Dendritic cell treated with granulocyte-macrophage colony-stimulating factor and Interleukin-4, amounts not matched to agents 40 ng/mL and 50 ng/mL, for 4 days (primary cell): ENCODE results near the gene RPS6KC1.
"Not testable (repeated sequence)": the region's sequence is repeated elsewhere in the genome, so short reads cannot be mapped to it uniquely, and the experiment has no call there.

Experiments used
- H3K27ac Mint-ChIP-seq: one replicate; pipeline ENCODE4 v1.8.0; 2022; ENCODE audit warnings: mild to moderate bottlenecking, mixed read lengths
- H3K27me3 Mint-ChIP-seq: one replicate; pipeline ENCODE4 v1.8.0; 2022; ENCODE audit warnings: mild to moderate bottlenecking, mixed read lengths
- H3K36me3 Mint-ChIP-seq: one replicate; pipeline ENCODE4 v1.8.0; 2022; ENCODE audit warnings: low read depth, mixed read lengths
- H3K4me1 Mint-ChIP-seq: one replicate; pipeline ENCODE4 v1.8.0; 2022; ENCODE audit warnings: low read depth, mixed read lengths
- H3K4me3 Mint-ChIP-seq: one replicate; pipeline ENCODE4 v1.8.0; 2022; ENCODE audit warnings: mild to moderate bottlenecking, moderate library complexity, mixed read lengths
- H3K9me3 Mint-ChIP-seq: one replicate; pipeline ENCODE4 v1.8.0; 2022; ENCODE audit warnings: mixed read lengths
- intact Hi-C: fragments of 100-400 bp; cut with micrococcal nuclease; formaldehyde crosslinking; loops from one replicate; pipeline ENCODE4 v1.15.0; 2022

The RPS6KC1 gene

DNA sequence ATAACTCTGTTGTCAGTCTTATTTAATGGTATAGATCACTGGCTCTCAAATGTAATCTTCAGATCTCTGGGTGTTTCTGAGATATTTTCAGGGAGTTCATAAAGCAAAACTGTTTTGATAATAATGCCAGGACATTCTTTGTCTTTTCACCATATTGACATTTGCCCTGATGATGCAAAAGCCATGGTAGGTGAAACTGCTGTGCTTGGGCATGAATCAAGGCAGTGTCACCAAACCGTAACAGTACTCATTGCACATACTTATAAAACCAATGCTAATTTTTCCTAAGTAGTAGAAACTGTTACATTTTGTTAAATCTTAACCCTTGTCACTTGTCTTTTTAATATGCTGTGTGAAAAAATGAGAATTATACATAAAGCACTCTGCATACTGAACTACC lies 76.0 kb downstream of the RPS6KC1 start:
- Mint-ChIP-seq H3K9me3 (no peaks in the 10 kb centered on the region), H3K4me3 (no peak overlapping the region), H3K27ac (no peak overlapping the region), H3K36me3 (peaks cover 24% of the 10 kb centered on the region), H3K27me3 (no peaks in the 10 kb centered on the region), H3K4me1 (no peaks in the 10 kb centered on the region)
- intact Hi-C loops, result loop anchor here (10.0 kb wide), 1 partner anchor 108 kb away; no protein-coding TSS in a partner anchor

DNA sequence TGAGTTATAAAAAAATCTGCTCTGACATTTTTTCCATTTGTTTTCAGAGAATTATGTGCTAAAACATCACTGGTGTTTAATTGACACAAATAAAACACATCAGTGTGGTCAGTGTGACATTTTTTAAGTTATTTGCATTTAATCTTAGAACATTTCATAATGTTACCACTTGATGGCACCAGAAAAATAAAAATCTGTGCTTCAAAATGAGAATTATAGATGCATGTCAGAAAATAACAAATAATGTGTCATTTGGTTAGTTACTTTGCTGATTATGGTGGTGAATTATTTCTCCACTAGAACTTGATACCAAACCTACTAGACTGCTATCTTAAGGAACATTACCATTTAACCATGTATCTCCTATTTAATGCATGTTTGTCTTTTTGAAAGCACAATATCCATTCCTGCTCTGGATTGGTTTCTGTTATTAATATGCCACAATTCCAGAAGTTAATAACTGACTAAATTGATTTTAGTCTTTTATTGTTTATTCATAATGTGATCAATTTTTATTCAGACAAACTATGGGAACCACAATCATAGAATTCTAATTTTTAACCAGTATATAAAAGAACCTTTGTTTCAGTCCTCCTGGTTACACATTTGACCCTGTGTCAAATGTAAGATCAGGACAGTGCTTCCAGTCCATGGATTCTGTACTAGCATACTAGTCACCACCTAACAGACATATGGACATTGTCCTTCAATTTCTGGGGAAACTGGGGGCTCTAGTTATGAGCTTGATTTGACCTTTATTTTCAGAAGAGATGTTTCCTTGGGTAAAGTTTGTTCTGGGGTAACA lies 81.0 kb downstream of the RPS6KC1 start:
- Mint-ChIP-seq H3K4me3 (no peak overlapping the region), H3K27me3 (no peaks in the 10 kb centered on the region), H3K4me1 (peaks cover 5% of the 10 kb centered on the region), H3K36me3 (peaks cover 35% of the 10 kb centered on the region), H3K9me3 (no peaks in the 10 kb centered on the region), H3K27ac (no peak overlapping the region)
- intact Hi-C loops, result no loop called here

DNA sequence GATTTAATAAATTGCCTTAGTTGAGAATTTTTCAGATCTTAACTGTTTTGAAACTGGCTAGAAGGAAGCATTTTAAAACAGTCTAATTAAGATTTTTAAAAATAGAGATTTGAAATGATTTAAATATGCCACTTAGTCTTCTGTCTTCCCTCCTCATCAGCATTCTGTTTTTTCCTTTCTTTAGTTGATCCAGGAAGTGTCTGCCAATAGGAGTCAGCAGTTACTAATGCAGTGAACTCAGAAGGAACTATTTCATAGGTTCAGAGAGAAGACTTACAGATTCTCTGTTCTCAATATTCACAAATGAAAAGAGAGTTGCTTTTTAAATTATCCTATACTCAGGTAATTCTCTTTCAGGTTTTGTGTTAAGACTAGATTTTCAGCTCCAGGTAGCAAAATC lies 84.5 kb downstream of the RPS6KC1 start:
- Mint-ChIP-seq H3K27me3 (no peaks in the 10 kb centered on the region), H3K4me1 (peaks cover 5% of the 10 kb centered on the region), H3K36me3 (peaks cover 33% of the 10 kb centered on the region), H3K4me3 (no peak overlapping the region), H3K9me3 (peaks cover 10% of the 10 kb centered on the region), H3K27ac (no peak overlapping the region)
- intact Hi-C loops, result no loop called here

DNA sequence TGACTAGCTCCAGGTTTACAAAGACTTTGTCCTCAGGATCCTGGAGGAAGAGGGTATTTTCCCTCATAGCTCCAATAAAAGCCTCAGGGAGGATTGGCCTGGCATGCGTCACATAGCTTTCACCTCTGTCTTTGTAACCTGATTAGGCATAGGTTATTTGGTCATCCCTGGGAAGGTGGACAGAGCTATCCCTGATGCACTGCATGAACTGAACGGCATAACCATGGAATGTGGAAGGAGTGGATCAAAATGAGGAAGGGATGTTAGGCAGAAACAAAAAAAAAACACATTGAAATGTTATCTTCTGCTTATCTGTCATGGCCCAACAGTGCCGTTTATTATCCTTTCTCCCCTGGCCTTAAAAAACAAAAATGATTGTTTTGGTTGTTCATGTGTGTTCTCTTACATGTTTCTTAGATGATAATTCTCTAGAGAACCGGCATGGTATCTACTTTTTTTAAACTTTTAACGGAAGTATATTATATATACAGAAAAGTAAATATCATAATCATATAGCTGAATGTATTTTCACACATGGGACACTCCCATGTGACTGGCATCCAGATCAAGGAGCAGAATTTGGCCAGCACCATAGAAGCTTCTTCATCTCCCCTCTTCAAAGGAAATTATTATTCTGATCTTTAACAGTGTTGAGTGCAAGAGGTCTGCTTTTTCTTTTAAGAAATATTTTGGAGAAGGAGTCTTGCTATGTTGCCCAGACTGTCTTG lies 85.3 kb downstream of the RPS6KC1 start:
- H3K4me3 Mint-ChIP-seq, result no peak overlapping the region
- no peak overlapping the region for H3K27ac Mint-ChIP-seq
- no peaks in the 10 kb centered on the region for H3K27me3 Mint-ChIP-seq
- peaks cover 5% of the 10 kb centered on the region for H3K4me1 Mint-ChIP-seq
- H3K36me3 Mint-ChIP-seq, result peaks cover 25% of the 10 kb centered on the region
- intact Hi-C loops, result no loop called here
- H3K9me3 Mint-ChIP-seq, result peaks cover 10% of the 10 kb centered on the region

DNA sequence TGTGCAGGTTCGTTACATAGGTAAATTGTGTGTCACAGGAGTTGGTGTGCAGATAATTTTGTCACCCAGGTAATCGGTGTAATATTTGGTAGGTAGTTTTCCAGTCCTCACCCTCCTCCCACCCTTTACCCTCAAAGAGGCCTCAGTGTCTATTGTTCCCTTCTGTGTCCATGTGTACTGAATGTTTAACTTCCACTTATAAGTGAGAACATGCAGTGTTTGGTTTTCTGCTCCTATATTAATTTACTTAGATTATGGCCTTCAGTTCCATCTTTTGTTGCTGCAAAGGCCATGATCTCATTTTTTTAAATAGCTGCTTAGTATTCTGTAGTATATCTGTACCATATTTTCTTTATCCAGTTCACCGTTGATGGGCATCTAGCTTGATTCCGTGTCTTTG lies 87.3 kb downstream of the RPS6KC1 start:
- no peak overlapping the region for H3K4me3 Mint-ChIP-seq
- H3K9me3 Mint-ChIP-seq, result peaks cover 10% of the 10 kb centered on the region
- H3K27ac Mint-ChIP-seq, result no peak overlapping the region
- H3K4me1 Mint-ChIP-seq, result peaks cover 5% of the 10 kb centered on the region
- intact Hi-C loops, result no loop called here
- H3K27me3 Mint-ChIP-seq, result no peaks in the 10 kb centered on the region
- peaks cover 30% of the 10 kb centered on the region for H3K36me3 Mint-ChIP-seq

DNA sequence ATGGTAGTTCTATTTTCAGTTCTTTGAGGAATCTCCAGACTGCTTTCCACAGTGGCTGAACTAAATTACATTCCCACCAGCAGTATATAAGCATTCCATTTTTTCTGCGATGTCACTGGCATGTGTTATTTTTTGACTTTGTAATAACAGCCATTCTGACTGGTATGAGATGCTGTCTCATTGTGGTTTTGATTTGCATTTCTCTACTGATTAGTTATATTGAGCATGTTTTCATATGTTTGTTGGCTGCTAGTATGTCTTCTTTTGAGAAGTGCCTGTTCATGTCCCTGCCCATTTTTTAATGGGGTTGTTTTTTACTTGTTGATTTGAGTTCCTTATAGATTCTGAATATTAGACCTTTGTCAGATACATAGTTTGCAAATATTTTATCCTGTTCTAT lies 87.9 kb downstream of the RPS6KC1 start:
- peaks cover 5% of the 10 kb centered on the region for H3K4me1 Mint-ChIP-seq
- H3K36me3 Mint-ChIP-seq, result peaks cover 32% of the 10 kb centered on the region
- peaks cover 10% of the 10 kb centered on the region for H3K9me3 Mint-ChIP-seq
- H3K4me3 Mint-ChIP-seq, result no peak overlapping the region
- no peak overlapping the region for H3K27ac Mint-ChIP-seq
- no peaks in the 10 kb centered on the region for H3K27me3 Mint-ChIP-seq
- intact Hi-C loops, result no loop called here

DNA sequence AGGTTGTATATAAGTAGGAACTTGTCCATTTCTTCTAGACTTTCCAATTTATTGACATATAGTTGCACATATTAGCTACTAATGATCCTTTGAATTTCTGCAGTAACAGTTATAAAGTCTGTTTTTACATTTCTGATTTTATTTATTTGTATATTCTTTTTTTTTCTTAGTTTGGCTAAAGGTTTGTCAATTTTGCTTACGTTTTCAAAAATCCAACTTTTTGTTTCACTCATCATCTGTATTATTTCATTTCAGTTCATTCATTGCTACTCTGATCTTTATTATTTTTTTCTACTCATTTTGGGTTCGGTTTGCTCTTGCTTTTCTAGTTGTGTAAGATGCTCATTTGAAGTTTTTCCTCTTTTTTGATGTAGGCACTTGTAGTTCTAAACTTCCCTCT lies 97.9 kb downstream of the RPS6KC1 start:
- peaks cover 14% of the 10 kb centered on the region for H3K9me3 Mint-ChIP-seq
- no peak overlapping the region for H3K27ac Mint-ChIP-seq
- intact Hi-C loops, result no loop called here
- no peak overlapping the region for H3K4me3 Mint-ChIP-seq
- peaks cover 11% of the 10 kb centered on the region for H3K4me1 Mint-ChIP-seq
- H3K27me3 Mint-ChIP-seq, result no peaks in the 10 kb centered on the region
- peaks cover 38% of the 10 kb centered on the region for H3K36me3 Mint-ChIP-seq

DNA sequence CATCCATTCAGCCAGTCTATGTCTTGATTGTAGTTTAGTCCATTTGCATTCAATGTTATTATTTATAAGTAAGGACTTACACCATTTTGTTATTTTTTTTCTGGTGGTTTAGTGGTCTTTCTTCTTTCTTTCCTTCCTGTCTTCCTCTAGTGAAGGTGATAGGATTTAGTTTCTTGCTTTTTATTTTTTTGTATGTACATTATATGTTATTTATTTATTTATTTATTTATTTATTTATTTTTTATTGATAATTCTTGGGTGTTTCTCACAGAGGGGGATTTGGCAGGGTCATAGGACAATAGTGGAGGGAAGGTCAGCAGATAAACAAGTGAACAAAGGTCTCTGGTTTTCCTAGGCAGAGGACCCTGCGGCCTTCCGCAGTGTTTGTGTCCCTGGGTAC lies 99.0 kb downstream of the RPS6KC1 start:
- H3K9me3 Mint-ChIP-seq, result peaks cover 14% of the 10 kb centered on the region
- H3K36me3 Mint-ChIP-seq, result peaks cover 32% of the 10 kb centered on the region
- intact Hi-C loops, H3K27ac Mint-ChIP-seq, H3K27me3 Mint-ChIP-seq, H3K4me3 Mint-ChIP-seq: not testable (repeated sequence)
- peaks cover 18% of the 10 kb centered on the region for H3K4me1 Mint-ChIP-seq

DNA sequence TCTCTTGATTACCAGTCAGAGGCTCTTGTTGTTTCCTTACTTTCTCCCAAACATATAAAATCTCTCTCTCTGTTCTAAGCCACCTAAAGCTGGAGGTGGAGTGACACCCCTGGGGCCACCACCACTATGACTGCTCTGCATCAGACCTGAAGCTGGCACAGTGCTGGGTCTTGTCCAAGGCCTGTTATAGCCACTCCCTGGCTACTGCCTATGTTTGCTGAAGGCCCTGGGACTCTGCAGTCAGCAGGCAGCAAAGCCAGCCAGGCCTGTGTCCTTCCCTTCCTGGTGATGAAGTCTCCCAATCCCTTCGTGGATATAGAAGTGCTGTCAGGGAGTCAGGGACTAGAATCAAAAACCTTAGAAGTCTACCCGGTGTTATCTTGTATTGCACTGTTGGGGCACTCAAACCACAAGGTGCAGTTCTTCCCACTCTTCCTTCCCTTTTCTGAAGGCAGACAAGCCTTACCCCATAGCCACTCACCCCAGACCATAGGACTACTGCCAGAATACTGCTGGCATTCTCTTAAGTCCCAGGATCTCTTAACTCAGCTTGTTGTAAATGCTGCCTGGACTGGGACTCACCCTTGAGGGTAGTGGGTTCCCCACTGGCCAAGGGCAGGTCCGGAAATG lies 103.1 kb downstream of the RPS6KC1 start:
- H3K4me3 Mint-ChIP-seq, result no peak overlapping the region
- peaks cover 7% of the 10 kb centered on the region for H3K9me3 Mint-ChIP-seq
- no peaks in the 10 kb centered on the region for H3K27me3 Mint-ChIP-seq
- H3K36me3 Mint-ChIP-seq, result peaks cover 19% of the 10 kb centered on the region
- intact Hi-C loops, result no loop called here
- H3K27ac Mint-ChIP-seq, result no peak overlapping the region
- peaks cover 18% of the 10 kb centered on the region for H3K4me1 Mint-ChIP-seq

DNA sequence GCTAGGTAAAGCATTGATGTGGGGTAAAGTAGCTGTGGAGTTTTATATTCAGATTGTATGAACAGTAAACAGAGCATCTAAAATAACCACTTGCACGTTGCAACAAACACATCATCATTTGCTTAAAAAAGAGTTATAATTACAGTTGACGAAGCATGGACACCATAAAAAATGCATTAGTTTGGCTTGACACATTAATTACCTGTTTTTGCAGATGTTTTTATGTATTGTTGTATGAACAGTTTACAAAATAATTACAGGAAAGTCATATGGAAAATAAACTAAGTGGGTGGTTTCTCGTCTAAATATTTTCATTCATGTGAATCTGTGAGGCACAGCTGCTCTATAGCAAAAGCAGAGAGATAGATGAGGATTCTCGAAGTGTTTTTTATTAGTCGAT lies 108.3 kb downstream of the RPS6KC1 start:
- H3K4me3 Mint-ChIP-seq, result no peak overlapping the region
- H3K27ac Mint-ChIP-seq, result no peak overlapping the region
- H3K4me1 Mint-ChIP-seq, result peaks cover 3% of the 10 kb centered on the region
- intact Hi-C loops, result no loop called here
- H3K9me3 Mint-ChIP-seq, result no peaks in the 10 kb centered on the region
- no peaks in the 10 kb centered on the region for H3K27me3 Mint-ChIP-seq
- peaks cover 25% of the 10 kb centered on the region for H3K36me3 Mint-ChIP-seq

DNA sequence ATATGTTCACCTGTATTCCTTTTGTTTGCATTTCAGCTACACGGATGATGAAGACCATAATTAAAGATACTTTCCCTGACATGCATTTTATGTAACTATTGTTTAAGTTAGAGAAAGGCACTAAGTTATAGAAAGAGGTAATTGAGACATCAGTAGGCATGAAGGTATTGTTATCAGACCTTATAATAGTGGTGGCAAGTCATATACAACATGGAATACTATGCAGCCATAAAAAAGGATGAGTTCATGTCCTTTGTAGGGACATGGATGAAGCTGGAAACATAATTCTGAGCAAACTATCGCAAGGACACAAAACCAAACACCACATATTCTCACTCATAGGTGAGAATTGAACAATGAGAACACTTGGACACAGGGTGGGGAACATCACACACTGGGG lies 109.4 kb downstream of the RPS6KC1 start:
- peaks cover 25% of the 10 kb centered on the region for H3K36me3 Mint-ChIP-seq
- H3K4me3 Mint-ChIP-seq, H3K4me1 Mint-ChIP-seq, H3K9me3 Mint-ChIP-seq, H3K27me3 Mint-ChIP-seq, intact Hi-C loops, H3K27ac Mint-ChIP-seq: not testable (repeated sequence)

DNA sequence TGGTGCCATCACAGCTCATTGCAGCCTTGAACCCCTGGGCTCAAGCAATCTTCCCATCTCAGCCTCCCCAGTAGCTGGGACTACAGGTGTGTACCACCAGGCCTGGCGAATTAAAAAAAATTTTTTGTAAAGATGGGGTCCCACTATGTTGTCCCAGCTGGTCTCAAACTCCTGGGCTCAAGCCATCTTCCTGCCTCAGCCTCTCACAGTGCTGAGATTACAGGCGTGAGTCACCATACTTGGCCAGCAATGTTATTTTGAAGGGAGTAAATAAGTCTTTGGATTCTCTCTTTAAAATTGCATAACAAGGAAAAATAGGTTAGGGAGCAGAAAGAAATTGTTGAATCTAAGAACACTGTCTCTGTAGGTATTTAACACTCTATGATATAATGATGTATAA lies 111.3 kb downstream of the RPS6KC1 start:
- no peak overlapping the region for H3K4me3 Mint-ChIP-seq
- H3K27ac Mint-ChIP-seq, result no peak overlapping the region
- no peaks in the 10 kb centered on the region for H3K4me1 Mint-ChIP-seq
- intact Hi-C loops, result no loop called here
- peaks cover 19% of the 10 kb centered on the region for H3K36me3 Mint-ChIP-seq
- H3K27me3 Mint-ChIP-seq, result no peaks in the 10 kb centered on the region
- H3K9me3 Mint-ChIP-seq, result no peaks in the 10 kb centered on the region

DNA sequence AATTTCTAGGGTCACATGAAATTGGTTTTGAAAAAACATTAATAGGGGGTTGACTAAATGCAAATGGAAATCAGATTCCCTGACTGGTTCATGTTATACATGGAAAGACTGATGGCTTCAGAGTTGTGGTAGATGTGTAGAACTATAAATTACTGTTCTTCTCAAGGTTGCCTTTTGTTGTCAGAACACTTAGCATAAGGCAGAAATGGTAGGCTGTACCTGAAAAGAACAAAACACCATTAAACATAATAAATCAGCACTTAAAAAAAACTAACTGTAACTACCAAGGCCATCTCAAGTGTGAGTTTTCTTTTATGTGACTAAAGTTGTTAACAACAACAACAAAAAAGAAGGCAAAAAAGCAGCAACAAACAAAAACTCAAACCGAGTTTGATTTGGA lies 111.8 kb downstream of the RPS6KC1 start:
- Mint-ChIP-seq H3K36me3 (peaks cover 19% of the 10 kb centered on the region), H3K4me1 (no peaks in the 10 kb centered on the region), H3K4me3 (no peak overlapping the region), H3K27ac (no peak overlapping the region), H3K9me3 (no peaks in the 10 kb centered on the region), H3K27me3 (no peaks in the 10 kb centered on the region)
- intact Hi-C loops, result no loop called here

DNA sequence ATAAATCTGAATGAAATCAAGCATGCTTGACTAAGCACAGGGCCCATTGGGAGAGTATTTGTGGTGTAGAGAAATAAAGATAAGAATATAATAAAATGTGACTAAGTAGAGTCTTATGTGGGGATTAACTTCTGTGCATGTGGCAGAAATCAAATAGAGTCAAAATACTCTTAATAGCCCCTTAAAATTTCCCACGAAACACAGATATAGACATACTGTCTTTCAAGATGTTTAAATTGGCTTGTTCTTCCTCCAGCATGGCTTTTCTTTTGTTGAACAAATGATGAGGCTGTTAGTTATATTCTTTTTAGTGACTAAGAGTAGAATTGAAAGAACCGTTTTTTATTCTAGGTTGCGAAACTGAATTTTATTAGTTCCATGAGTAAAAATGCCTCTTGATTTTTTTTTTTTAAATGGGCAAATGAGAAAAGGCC lies 112.3 kb downstream of the RPS6KC1 start:
- intact Hi-C loops, result no loop called here
- H3K4me1 Mint-ChIP-seq, result no peaks in the 10 kb centered on the region
- H3K9me3 Mint-ChIP-seq, result no peaks in the 10 kb centered on the region
- no peak overlapping the region for H3K27ac Mint-ChIP-seq
- H3K36me3 Mint-ChIP-seq, result peaks cover 22% of the 10 kb centered on the region
- no peaks in the 10 kb centered on the region for H3K27me3 Mint-ChIP-seq
- H3K4me3 Mint-ChIP-seq, result no peak overlapping the region
